ENCODE results near the gene FOXP3.
A peak's percentile ranks its signal among the peaks of the same experiment; 100 is the strongest.
"Not testable (repeated sequence)": the region's sequence is repeated elsewhere in the genome, so short reads cannot be mapped to it uniquely, and the experiment has no call there.

FOXP3 gene, protein sequence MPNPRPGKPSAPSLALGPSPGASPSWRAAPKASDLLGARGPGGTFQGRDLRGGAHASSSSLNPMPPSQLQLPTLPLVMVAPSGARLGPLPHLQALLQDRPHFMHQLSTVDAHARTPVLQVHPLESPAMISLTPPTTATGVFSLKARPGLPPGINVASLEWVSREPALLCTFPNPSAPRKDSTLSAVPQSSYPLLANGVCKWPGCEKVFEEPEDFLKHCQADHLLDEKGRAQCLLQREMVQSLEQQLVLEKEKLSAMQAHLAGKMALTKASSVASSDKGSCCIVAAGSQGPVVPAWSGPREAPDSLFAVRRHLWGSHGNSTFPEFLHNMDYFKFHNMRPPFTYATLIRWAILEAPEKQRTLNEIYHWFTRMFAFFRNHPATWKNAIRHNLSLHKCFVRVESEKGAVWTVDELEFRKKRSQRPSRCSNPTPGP
- total RNA-seq, result 0 to 0.11 (median 0) reads per million in 18 experiments

DNA sequence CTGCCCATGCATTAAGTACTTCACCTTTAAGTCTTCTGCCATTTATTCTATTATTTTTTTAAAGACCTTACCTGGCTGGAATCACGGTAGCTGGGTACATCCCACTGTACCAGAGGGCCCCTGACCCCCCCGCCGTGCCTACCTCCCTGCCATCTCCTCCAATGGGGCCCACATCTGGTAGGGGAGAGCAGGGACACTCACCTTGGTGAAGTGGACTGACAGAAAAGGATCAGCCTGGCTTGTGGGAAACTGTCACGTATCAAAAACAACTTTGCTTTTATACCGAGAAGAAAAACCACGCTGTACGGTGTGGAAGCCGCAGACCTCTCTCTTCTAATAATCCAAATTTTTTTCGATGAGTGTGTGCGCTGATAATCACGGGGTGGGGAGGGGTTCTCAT is at the start of gene FOXP3:
TSS of gene FOXP3 (minus strand) at position 251 of the 400 bp plus-strand sequence. CDS start 6,205 bp downstream, outside the sequence.
- no peak for DNase-seq

DNA sequence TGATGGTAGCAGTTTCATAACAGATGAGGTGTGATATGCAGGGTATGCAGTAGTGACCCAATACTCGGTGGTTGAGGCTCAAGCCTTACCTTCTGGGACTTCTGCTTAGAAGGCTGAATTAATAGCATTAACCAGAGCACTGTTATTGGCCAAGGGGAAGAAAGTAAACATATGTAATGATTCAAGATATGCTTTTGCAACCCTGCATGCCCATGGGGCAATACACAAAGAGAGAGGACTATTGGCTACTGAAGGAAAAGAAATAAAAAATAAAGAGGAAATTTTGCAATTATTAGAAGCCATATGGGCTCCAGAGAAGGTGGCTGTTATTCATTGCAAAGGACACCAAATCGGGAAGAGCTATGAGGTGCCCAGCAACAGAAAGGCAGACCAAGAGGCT is 47.7 kb upstream of the FOXP3 start:
- DNase-seq, result peak; percentile 66 to 83

DNA sequence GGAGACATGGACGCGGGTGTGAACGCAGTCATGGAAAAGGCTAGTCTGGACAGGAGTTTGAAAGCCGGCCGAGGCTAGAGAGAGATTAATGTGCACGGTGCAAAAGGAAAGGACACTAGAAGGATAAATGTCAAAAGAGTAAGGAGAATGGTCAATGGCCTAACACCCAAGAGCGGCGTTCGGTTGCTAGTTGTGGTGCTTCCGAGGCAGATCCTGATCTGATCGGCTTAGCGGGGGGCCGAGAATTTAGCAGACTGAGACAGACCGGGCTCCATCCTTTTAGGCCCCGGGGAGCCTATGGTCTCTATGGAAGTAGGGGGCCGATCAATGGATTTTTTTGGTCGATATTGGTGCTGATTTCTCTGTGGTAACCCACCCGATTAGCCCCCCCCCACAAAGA is 45.9 kb upstream of the FOXP3 start:
- no peak for DNase-seq

DNA sequence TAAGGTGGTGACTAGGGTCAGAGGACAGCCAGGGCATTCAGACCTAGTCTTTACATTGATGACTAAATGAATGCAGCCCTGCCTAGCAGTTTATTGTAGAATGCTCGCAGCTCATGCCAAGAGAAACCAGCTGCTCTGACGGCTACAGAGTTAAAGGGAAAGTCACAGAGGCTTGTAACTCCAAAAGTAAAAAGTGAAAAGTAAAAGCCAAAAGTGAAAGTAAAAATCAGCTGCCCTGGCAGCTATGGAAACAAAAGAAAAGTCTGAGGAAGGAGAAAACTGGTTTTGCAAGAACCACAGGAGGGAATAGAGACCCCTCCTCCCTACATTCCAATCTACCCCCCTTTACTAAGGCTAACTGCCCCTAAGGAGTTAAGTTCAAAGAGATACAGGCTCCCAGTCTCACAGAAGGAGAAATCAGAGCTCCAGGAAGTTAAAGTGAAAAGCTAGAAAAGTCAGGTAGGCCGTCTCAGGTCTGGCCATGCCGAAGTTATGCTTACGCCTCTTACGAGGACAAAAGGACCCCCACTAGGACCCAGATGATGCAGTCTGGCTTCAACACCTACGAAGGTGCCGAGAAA is 45.0 kb upstream of the FOXP3 start:
- no peak for DNase-seq

DNA sequence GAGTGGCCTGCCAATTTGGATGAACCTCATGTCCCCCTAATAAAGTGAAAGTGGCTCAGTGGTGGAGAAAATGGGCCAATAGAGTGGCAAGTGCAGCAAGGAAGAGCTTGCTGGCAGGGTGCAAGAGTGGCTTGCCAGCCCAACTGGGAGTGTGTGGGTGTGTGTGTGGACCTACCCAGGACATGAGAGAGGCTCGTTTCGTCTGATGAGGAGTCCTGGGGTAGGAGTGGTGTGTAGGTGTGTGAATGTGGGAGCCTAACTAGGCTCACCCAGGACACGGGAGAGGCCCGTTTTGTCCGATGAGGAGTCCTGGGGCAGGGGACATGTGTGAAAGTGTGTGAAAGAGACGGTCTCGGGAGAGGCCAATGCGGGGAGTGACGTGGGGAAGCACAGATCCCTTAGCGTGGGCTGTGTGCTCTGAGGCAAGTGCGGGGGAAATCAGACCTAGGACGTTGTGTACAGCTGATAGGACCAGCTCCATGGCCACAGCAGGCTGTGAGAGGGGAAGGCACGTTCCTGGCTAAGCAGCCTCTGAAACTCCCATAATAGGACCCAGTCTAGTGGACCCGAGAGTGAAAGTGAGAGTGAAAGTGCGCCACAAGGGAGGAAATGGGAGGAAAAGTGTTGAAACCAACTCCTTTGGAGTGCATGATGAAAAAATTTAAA is 44.2 kb upstream of the FOXP3 start:
- peak; percentile 34 to 65 for DNase-seq

DNA sequence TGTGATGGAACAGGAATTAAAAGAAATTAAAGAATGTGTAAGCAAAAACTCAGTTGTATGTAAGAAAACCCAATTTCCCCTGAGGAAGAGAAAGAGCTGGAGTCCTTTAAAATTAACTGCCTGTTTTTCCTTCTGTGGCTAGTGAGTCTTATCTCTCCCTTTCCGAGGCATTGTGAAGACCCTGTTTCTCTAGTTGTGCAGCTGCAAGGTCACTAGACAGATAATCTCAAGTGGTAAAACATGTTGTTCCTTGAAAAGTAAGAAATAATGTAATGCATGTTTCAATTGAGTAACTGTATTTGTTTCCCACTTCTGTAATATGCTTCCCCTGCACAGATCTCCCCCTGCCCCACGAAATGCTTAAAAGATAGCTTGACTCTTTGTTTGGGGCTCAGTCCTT is 43.3 kb upstream of the FOXP3 start:
- not testable (repeated sequence) for DNase-seq

DNA sequence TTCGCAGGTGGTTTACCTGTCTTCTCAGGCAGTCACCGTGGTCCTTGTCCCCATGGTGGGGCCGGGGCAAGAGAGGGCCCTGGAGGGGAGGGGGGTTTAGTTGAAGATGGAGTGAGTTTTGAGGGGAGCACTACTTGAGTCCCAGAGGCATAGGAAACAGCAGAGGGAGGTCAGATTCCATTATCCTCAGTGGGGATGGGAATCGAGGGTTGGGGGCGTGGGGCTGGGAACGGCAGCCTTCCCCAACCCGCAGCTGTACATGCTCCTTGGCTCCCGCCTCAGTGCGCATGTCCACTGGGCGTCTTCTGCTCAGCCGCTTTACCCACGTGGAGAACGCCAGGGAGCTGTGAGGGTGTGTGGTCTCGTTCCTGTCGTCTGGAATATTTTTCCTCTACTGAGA is 38.8 kb upstream of the FOXP3 start, which contains the start of gene GAGE10:
TSS of gene GAGE10 (plus strand) at position 301 of the 400 bp plus-strand sequence. CDS start 1,214 bp downstream, outside the sequence.
- DNase-seq, result no peak

DNA sequence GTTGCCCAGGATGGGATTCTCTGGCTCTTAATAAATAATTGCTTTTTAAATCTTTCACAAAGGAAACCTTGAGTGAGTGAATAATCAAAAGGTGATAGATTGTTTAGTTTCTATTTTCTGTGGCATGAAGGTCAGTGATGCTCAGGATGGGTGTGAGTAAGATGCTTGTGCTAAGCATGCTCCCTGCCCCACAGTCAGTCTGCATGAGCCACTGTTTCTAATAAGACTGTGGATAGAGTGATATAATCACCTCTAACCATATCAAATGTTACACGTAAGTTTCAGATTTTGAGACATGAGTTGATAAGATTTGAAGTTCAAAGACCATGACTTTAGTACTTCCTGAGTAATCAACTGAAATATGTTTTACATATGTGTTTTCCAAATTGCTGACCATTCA is 36.2 kb upstream of the FOXP3 start:
- no peak for DNase-seq

DNA sequence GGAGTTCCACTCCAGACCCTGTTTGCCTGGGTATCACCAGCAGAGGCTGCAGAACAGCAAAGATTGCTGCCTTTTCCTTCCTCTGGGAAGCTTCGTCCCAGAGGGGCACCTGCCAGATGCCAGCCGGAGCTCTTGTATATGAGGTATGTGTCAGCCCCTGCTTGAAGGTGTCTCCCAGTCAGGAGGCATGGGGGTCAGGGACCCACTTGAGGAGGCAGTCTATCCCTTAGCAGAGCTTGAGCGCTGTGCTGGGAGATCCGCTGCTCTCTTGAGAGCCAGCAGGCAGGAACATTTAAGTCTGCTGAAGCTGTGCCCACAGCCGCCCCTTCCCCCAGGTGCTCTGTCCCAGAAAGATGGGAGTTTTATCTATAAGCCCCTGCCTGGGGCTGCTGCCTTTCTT is 34.8 kb upstream of the FOXP3 start:
- not testable (repeated sequence) for DNase-seq

DNA sequence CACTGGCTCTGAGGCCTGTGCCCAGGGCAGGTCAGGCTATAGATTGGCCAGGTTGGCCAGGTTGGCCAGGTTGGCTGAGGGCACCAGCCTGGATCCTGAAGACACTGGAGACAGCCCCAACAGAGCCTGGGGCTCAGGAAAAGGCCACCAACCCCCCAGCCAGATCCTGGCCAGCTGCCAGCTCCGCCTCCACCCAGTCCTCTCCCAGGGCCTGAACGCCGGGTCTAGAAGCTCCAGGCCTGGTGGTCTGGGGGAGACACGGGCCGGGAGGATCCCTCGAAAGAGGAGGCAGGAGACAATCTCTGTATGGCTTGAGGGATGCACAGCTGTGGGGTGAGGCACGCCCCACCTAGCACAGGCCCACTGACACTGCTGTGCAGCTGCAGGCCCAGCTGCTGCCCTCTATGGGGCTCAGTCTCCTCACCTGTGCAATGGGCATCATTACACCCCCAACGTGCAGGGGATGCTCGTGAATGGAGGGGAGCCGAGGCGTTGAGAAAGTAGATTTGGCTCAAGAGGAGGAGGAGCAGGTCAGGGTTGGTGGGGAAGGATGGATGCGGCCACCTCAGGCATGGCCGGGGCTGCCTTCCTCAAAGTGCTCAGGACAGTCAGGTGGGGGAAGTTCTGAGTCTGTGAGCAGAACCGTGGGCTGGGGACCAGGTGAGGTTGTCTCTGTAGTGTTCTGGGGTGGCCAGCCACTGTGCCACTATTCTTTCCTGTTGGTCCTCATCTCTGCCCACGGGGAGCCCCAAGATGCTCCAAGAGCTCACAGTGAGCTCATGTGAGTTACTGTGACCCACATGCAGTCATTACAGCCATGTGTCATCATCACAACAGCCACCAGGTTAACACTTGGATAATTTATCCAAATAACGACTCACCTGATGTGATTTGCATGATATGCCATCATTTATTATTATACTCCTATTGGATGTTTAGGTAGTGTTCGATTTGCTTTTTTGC is 28.2 kb upstream of the FOXP3 start:
- DNase-seq, result no peak

DNA sequence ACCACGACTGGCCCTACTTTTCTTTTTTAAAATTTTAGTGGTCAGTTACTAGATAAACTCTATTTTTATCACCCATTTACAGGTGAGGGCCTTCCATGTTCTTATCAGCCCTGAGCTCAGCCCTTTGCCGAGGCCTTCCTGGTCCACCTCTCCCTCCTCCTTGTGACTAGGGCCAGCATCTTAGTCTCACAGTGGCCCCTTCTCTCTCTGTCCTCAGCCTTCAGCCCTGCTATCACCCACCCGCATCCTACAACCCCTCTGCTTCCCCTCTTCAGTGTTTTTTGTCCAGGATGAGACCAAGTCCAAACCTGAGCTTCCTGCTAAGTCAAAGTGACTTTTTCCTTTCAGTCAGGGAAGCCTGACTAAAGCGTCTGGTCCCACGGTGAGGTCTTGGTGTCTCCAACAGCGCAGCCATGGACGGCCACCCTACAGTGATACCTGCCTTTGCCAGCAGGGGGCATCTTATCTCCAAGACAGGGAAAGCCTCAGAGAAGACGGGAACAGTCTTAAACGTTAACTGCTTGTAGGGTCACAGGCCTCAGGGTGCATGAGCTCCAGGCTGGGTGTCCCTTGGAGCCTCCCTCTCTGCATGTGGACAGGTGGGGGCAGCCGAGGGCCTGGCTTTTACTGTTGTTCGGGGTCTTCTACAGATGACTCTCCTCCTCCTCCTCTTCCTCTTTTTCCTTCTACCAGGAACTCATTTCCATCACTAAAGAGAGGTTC is 27.3 kb upstream of the FOXP3 start:
- peak; percentile 59 to 60 for DNase-seq

DNA sequence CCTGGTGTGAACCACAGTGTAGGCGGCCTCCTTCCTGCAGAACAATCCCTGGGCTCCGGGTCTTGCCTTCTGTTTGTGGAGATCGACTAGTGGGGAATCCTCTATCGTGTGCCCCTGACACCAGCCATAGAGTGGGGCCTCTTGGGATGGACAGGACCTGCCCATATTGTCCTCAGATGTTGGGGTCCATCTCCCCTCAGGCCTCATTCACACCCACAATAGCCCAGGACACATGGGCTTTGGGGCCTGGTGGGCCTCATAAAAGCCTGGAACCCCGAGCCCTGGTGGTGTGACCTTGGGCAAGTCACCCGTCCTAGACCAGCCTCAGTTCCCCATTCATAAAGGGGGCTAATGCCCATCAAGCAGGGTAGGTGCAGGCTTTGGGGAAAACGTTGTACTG is 25.7 kb upstream of the FOXP3 start:
- no peak for DNase-seq

DNA sequence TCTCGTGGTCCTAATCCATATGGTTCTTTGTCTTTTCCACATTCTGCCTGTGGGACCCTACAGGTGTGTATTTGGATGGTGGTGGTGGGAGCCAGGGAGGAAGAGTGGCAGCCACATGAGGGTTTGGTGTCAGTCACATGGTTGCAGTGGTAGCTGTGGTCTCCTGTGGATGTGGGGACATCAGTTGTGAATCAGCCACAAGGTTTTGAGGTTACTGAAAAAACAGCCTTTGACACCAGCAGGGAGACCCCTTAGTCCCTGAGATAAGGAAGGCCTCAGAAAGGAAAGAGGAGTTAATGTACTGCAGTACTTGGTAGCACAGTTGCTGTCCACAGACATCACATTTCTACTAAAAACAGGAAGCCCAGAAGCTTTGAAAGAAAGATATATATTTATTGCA is 23.2 kb upstream of the FOXP3 start:
- no peak for DNase-seq

DNA sequence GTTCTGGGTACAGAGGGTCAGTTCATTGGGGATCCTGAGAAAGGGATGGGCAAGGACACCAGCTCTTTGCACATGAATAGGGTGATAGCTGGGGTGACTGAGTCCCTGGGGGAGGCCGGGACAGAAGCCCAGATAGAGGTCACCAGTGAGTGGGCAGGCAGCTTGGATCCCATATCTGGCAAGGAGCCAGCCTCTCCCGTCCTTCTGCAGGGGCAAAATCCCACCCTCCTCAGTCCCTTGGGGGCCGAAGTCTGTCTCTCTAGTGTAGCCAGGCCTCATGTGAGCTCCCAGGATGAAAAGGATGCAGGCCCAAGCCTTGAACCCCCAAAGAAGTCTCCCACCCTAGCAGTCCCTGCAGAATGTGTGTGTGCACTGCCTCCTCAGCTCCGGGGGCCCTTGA is 22.1 kb upstream of the FOXP3 start:
- DNase-seq, result no peak

DNA sequence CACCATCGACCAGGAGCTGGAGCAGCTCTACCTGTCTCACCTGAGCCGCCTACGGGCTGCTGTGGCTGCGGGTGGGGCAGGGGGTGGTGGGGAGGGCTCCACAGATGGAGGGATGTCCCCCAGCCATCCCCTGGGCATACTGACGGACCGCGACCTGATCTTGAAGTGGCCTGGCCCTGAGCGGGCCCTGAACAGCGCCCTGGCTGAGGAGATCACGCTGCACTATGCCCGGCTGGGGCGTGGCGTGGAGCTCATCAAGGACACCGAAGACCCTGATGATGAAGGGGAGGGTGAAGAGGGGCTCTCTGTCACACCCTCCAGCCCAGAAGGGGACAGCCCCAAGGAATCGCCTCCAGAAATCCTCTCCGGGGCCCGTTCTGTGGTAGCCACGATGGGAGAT is 21.6 kb upstream of the FOXP3 start:
- DNase-seq, result no peak

DNA sequence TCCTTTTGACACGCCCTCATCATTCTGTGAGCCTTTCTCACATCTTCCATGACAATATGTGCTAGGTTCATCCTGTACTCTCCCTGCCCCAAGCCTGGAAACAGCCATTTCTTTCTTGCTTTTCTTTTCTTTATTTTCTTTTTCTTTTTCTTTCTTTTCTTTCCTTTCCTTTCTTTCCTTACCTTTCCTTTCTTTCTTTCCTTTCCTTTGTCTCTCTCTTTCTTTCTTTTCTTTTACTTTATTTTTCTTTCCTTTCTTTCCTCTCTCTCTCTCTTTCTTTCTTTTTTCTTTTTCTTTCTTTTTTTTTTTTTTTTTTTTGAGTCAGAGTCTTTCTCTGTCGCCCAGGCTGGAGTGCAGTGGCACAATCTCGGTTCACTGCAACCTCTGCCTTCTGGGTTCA is 19.7 kb upstream of the FOXP3 start:
- no peak for DNase-seq

DNA sequence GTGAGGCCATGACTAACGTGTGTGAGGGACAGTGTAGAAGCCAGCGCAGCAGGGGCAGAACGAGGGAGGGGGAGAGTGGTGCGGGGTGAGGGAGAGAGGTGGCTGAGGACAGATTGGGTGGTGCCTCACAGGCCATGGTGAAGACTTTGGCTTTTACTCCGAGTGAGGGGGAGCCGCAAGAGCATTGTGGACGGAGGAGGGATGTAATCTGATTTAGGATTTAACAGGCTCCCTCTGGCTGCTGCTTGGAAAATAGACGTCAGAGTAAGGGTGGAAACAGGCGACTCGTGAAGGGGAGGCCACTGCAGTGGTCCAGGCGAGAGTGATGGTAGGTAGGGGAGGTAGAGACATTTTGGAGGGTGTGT is 18.1 kb upstream of the FOXP3 start:
- no peak for DNase-seq

DNA sequence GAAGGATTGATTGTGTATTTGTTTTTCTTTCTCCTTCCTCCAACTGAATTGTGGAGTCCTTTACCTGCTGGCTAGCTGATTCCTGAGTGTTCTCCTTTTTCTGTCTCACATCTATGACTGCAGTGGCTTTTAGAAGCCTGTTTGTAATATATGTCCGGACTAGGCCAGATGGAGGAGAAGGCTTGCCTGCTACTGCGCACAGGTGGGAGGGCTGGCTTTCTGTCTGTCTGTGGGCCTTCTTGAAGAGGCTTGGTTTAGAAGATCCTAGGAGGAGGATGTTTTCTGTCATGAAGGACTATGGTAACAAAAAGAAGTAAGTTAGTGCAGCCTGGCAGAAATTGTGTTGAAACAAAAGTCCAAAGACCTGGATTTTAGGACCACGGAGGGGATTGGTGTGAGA is 13.6 kb upstream of the FOXP3 start:
- DNase-seq, result no peak

DNA sequence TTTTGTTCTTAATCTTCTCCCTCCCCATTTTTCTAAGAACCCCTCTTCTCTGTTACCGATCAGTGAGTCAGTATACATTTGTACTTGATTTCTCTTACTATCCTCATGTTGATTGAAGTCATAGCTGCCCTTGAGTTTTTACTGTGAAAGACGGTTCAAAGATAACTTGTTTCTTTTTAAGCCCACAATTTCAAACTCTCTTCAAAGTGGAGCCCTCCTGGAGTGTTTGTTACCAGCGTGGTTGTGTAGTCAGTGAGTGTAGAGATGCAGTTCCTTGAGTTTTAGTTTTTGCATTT is 13.0 kb upstream of the FOXP3 start:
- DNase-seq, result no peak

DNA sequence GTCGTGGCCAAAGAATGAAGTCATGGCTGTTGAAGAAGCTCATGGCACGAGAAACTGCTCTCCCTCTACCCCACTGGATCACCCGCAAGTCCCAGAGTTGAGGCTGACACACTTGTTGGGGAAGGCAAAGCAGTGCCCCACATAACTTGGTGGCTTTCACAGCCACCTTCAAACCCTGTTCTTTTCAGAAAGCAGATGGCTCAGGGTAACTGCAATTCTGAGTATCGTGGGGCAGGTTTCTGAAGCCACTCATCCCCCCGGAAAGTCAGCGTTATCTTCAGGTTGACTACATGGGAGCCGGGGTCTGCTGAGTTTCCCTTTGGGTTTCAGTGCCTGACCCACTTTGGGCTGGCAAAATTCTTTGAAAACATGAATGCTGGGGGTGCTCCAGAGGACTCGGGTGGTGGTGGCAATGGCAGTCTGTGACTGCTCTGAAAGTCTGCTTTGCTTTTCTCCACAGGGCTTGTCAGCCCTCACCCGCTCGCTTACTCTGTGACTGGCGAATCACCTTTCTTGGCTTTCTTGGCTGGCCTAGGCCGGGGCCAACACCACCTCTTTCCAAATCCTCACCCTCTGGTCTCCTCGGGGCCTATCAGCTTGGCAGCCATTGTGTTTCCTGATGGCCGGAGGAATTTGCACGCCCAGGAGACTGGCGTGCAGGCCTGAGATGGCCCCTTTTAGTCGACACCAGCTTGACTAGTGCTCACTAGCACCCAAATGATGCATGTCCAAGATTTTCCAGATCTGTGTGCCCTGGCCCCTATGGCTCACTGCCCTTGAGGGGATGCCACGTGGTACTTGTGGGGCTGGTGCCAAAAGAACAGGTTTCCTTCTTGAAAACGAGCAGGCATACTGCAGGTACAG is 12.4 kb upstream of the FOXP3 start:
- no peak for DNase-seq

DNA sequence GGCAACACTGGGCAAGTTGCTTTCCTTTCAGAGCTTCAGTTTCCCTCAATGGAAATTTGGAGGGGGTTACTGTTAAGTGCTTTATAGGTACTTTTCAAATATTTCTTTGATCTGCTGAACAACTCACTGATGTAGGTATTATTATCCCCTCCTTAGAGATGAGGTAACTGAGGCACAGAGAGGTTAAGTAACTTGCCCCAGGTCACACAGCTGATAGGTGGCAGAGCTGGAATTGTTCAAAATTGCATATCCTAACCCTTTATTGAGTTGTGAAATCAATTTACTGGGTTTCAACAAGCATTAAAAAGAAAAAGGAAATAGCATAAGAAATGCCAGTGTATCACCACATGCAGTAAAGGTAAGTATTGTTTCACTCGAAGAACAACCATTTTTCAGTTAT is 11.7 kb upstream of the FOXP3 start:
- DNase-seq, result no peak

Data from inflammatory macrophage (primary cell).